NCI-H526 (cell line): Measurements from ENCODE around the gene KMO.

Source experiments
- DNase-seq, 2 experiments: peaks; one replicate each; lab custom pipeline; 2025; lab: John Stamatoyannopoulos, UW

Gene KMO

GRCh38 chr1:241593186-241593585 is 61.0 kb downstream of the KMO start:
- DNase-seq, result no peak

DNA sequence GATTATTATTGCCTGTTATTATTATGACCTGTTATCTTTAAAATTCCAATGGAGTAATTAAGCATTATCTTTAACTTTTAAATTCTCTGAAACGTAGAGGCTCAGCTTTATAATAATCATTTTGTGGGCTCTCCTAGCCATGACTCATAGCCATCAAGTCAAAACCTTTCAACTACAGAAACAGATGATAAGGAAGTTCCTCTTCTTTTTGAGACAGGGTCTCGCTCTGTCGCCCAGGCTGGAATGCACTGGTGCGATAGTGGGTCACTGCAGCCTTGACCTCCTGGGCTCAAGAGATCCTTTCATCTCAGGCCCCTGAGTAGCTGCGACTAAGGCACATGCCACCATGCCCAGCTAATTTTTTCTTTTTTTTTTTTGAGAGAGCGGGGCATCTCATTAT is 64.5 kb downstream of the KMO start:
- no peak for DNase-seq

DNA sequence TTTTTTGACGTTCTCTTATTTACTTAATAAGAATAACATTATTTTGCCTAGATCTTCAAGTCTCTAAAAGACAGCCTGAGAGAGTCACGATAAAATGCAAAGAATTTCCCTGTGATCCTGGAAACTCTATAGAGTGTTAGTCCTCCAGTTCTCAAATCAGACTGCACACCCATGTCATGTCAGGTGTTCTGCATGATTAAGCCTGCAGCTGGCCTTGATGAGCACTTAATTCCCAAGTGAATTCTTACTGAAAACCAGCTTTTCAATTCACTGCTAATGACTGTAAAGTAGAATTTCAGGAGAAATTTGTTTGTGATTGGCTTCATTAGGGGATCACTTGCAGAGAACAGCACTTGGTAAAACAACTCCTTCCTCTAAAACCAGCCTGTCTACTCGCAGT is 66.1 kb downstream of the KMO start:
- no peak for DNase-seq

DNA sequence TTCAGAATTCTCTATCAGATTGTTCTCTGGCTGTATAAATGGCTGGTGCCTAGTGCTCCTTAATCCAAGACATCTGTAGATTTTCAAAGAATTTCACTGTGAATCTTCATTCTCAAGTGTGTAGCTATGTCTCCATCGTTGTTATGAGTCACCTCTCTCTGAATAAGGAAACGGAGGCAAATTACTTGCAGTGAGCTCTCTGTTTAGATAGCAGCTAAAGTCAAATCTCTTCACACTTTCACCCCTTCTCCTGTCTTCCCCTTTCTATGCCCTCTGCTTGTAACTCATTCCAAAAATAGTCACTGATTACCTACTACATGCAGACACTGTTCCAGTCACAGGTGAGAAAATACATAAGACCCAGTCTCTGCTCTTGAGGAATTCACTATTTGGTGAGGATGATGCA is 68.3 kb downstream of the KMO start:
- DNase-seq, result no peak

- no peak for DNase-seq
Measured at GRCh38 chr1:241603731-241604245, 71.6 kb downstream of the KMO start.

DNA sequence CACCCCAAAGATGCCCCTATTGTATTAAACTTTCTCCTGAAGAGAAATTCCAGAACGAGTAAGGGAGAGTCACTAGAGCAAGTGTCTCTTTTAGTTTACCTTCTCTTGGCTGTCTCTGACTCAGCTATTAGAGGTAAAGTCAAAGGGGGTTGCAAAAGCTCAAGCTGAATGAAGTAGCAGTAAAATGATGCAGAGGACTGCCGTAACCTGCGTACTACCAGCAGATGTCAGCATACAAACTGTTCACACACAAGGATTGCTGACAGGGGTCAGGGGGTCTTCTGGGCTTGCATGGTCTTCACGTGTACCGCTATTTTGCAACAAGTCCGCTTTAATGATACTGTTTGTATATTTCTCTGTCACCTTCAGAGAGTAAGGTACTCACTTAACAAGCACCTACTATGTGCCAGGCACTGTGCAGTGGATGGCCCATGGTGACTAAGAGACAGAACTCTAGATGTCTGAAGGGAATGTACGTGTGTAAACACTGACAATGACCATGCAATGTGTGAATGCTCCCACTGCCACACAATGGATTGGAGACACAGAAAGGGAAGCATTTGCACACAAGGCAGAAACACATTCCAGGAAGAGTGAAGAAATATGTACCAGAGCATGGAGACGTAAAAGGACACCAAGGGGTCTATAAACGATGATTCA is 73.1 kb downstream of the KMO start:
- no peak for DNase-seq

GRCh38 chr1:241606544-241606943 is 74.4 kb downstream of the KMO start:
- no peak for DNase-seq

DNA sequence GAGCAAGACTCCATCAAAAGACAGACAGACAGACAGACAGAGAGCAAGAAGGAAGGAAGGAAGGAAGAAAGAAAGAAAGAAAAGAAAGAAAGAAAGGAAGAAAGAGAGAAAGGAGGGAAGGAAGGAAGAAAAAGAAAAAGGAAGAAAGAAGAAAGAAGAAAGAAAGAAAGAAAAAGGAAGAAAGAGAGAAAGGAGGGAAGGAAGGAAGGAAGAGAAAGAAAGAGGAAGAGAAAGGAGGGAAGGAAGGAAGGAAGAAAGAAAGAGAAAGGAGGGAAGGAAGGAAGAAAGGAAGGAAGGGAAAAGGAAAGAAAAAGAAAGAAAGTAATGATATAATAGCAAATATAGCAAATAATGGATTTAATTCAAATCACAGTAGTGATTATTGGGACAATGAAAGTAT is 75.3 kb downstream of the KMO start:
- DNase-seq, result no peak

- DNase-seq, result no peak
Measured at GRCh38 chr1:241608379-241609033, 76.3 kb downstream of the KMO start.

- DNase-seq, result no peak
Measured at GRCh38 chr1:241610056-241610815, 78.1 kb downstream of the KMO start.

GRCh38 chr1:241611063-241611462 is 78.9 kb downstream of the KMO start:
- peak; percentile 57 to 64 for DNase-seq

GRCh38 chr1:241611736-241612135 is 79.6 kb downstream of the KMO start:
- no peak for DNase-seq

DNA sequence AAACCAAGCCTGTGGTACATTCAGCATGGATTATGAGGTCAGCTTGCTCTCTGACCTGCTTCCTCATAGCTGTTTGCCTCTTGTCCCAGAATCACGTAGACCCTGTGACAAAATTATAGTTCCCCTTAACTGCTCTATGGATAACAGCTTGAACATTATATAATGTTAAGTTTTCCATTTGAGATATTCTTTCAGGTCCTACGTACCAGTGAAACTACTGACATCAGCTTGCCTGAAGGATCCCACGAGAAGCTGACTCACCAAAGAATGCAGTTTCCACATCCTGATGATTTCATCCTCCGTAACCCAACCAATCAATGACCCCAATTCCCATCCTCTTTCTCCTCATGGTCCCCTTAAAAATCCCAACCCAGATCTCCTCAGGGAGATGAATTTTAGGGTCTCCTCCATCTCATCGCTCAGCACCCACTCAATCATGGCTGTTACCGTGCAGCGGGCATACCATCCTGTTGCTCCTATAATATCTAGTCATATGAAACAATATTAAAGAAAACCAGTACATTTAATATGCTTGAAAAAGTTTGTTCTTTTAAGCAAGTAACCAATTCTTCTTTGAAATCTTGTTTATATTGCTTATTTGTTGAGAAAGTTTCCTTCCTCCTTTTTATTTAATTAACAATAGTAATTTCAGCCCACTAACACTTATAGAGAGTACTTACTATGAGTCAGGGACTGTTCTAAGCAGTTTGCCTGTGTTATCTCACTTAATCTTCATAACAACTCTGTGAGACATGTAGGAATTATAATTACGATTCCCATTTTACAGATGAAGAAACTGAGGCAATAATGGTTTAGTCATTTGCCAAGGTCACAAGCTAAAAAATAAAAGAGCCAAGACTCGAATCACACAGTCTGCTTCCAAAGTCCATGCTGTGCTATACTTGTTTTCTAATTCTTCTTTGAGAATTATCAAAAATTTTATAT is 80.6 kb downstream of the KMO start:
- no peak for DNase-seq

GRCh38 chr1:241614144-241614543 is 82.0 kb downstream of the KMO start:
- DNase-seq, result no peak

DNA sequence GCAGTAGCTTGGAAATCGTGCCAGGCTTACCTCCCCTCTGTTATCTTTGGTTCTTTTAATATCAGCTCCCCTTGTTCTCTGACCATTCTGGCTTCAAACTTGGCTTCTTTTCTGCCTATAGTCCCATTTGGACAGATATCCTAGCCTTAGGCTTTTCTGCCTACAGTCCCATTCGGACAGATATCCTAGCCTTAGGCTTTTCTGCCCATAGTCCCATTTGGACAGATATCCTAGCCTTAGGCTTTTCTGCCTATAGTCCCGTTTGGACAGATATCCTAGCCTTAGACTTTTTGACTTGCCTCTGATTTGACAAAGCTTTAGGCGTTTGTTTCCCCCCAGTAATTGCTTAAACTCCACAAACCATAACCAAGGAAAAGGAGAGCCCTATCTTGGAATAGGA is 82.4 kb downstream of the KMO start:
- DNase-seq, result no peak

- no peak for DNase-seq
Measured at GRCh38 chr1:241615043-241615974, 83.1 kb downstream of the KMO start.

DNA sequence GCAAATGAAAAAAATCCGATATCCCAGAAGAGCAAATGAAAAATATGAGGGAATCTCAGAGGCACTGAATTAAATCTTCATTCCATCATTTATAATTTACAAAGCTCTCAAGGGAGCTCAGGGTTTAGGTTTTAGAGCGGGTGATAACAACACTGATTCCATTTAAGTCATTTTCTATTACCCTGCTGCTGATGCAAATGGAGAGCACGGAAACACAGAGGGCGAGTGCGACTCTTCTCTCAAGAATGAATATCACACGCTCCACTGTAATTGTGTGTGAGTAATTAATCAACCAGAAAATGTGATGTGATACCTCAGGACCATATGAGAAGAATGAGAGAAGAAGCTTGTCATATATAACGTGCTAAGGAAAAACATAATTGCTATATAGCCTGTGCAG is 85.2 kb downstream of the KMO start:
- DNase-seq, result no peak

- no peak for DNase-seq
Measured at GRCh38 chr1:241622669-241623068, 90.5 kb downstream of the KMO start.

DNA sequence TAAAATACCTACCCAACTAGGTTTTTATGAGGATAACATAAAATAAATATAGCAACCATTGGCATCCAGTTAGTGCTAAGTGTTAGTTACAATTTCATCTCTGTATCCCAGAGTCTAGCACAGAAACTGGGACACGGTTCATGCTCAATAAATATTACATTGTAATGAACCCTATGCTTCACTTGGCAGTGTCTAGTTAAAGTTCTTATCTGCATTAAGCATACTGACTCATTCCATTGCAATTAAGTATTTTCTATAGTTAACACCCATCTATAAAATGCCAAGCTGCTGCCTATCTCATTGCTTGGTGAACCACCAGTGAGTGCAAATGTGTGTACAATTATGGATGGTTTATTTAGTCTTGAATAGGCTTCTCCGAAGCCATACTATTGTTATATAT is 92.8 kb downstream of the KMO start:
- no peak for DNase-seq

DNA sequence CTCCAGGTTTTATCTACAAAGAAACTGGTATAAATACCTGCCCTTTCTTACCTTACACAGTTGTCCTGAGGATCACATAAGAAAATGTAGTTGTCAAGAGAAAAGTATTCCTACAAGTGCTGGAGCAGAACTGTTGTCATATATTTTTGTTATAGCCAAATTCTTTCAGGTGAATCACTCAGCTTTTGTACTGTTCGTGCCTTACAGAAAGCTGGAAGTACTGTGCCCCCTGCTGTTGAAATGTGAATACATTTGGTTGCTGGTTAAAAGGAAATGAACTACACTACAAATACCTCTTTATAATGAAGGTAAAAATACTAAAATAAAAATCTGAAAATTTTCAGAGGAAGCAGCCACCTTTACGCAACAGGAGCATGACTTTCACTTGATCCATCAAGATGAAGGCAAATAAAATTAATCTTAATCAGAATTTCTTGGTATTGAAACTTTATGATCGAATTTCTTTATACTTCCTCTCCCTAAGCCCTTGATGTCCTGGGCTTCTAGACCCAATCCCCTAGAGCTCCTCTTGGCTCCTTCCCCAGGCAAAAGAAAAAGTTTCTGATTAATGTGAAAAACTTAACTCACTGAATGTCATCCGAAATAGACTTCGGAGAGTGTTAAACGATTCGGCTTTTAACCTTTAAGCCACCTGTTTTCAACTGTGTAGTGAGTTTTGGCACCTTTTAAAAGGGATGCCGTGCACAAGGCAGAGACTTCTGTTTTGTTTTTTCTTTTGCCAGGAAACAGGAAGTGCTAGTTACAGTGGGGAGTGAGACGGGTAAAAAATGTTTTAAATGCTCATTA is 95.5 kb downstream of the KMO start:
- DNase-seq, result peak in 1 of 2 experiments; percentile 12
